H1 (cell line): ENCODE data around the gene BCL2. TPM values are rescaled to one million over a fixed set of nuclear protein-coding genes. Genes with fewer than 3 reads are reported as not detected.

Experiments
- FOSL1 ChIP-seq: IDR thresholded peaks from 2 replicates; pipeline ENCODE4 v1.6.1; 2011; ENCODE audit warnings: mild to moderate bottlenecking, low read depth, low read length, moderate library complexity; ENCODE audit not compliant: insufficient read depth
- POLR2A ChIP-seq, 2 experiments: IDR thresholded peaks; 1 replicate in 1 of 2; 2 replicates in 1 of 2; pipeline ENCODE4 v1.6.1; 2011; ENCODE audit warnings: low read depth in 2 of 2, low read length in 2 of 2, mild to moderate bottlenecking in 2 of 2; ENCODE audit errors: control extremely low read depth in 1 of 2
- RBBP5 ChIP-seq: IDR thresholded peaks from 2 replicates; pipeline ENCODE4 v1.7.1; 2012; ENCODE audit warnings: low read depth, mild to moderate bottlenecking, inconsistent platforms, low read length, moderate library complexity, borderline replicate concordance
- SRF ChIP-seq: IDR thresholded peaks from 2 replicates; pipeline ENCODE4 v1.6.1; 2011; ENCODE audit warnings: mild to moderate bottlenecking, low read depth, low read length, moderate library complexity
- polyA plus RNA-seq, 7 experiments: library from polyadenylated mRNA; depleted of rRNA in 3 of 7; stranded (reverse) in 5 of 7; unstranded in 2 of 7; fragments of >200 nt in 5 of 7; fragments of 200-250 nt in 2 of 7; gene quantifications; 1 replicate in 5 of 7; 2 replicates in 1 of 7; 4 replicates in 1 of 7; pipeline versions ENCODE4 v1.2.1 to v1.2.3, GENCODE V29; 2011 to 2013; ENCODE audit warnings: missing spikeins in 2 of 7, mixed read lengths in 2 of 7
- total RNA-seq: library from RNA; stranded (reverse); fragmentation: NEBNext Ultra II Directional; extraction: Animal tissue kit (Norgen Biotek cat#: 25700); gene quantifications from 2 replicates; pipeline ENCODE4 v1.2.1, GENCODE V29; 2021
- TF ChIP-seq, protein P1 (sequence below): IDR thresholded peaks from 2 replicates; pipeline ENCODE4 v1.6.1; 2011; ENCODE audit warnings: low read depth, mild to moderate bottlenecking, low read length; ENCODE audit not compliant: insufficient read depth

The BCL2 gene
- total and polyA plus RNA-seq, 2 of the 8 experiments (the other 6 are each of a cell fraction or from before 2014, with no cell fraction given), result 0.59 to 4.5 TPM

DNA sequence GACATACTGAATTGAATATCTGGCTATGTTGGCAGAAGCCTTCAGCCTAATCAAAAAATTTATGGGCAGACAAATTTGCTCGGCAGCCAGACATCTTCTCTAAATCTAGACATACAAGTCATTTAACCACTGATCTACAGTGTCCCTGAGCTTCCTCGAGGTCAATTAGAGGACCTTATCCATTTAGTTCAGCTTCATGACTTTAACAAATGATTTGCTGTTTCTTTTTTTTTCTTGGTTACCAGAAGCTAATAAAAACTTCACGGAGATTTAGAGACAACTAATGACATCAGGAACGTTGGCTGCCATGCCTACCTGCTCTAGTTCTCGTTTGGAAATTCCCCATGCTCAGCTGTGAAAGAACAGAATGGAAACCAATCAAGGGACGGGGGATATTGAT is 223.8 kb downstream of the BCL2 start (continued):
- no peak for TF ChIP-seq RBBP5
- TF ChIP-seq, protein P1, sequence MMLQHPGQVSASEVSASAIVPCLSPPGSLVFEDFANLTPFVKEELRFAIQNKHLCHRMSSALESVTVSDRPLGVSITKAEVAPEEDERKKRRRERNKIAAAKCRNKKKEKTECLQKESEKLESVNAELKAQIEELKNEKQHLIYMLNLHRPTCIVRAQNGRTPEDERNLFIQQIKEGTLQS, result no peak
- no peak for TF ChIP-seq SRF
- no peak for TF ChIP-seq FOSL1
- TF ChIP-seq POLR2A (IDR thresholded peaks at IDR 0.05; ENCODE audit: control extremely low read depth in 1 of 2, low read depth in 2 of 2, low read length in 2 of 2), result no peak
- TF ChIP-seq, all 59 proteins: peak for 0
